ENCODE measurements around the gene SPINK8. TPM values are rescaled to one million over a fixed set of nuclear protein-coding genes. Genes with fewer than 3 reads are reported as not detected.
"Not testable (repeated sequence)": the region's sequence is repeated elsewhere in the genome, so short reads cannot be mapped to it uniquely, and the experiment has no call there.

The SPINK8 gene
- total RNA-seq (2014; rRNA removed; shearing (Covaris generic)), result not detected in 2 replicates

GRCh38 chr3:48333346-48334245 is at the start of gene SPINK8:
TSS of gene SPINK8 (minus strand) at chr3:48333661. CDS start at chr3:48328341, 5,320 bp downstream.
- DNase-seq (ENCODE audit: low spot score), result not testable (repeated sequence)

- no peak for DNase-seq (ENCODE audit: low spot score)
These were observed 39.5 kb upstream of the SPINK8 start for GRCh38 chr3:48372862-48373435.

- no peak for DNase-seq (ENCODE audit: low spot score)
These were observed 38.9 kb upstream of the SPINK8 start for GRCh38 chr3:48372377-48372770.

DNA sequence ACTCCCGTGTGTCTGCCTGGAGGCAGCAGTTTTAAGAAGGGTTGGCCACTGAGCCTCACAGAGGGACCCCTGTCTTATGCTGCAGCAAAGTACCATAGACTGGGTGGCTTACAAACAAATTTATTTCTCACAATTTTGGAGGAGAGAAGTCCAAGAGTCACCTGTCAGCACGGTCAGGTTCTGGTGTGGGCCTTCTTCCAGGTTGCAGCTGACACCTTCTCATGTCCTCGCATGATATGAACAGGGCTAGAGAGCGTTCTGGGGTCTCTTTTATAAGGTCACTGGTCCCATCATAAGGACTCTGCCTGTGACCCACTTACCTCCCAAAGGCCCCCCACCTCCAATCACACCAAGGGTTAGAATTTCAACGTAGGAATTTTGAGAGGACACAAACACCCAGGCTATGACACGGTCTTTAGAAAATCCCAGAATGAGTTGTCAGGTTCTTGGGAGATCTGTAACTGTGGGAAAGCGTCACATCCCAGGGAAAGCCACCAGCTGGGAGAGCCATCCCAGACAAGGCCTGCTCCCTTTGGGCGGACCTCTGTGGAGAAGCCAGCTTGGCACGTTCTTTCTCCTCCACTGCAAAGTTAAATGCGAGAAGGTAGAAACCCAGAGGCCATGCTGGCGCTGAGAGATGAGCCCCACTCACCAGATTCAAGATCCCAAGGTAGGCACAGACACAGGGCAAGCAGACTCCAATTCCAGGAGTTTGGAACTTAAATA is 38.4 kb upstream of the SPINK8 start, which contains the start of gene FBXW12:
Gene FBXW12 (plus strand): TSS at position 569 of the 726 bp plus-strand sequence. CDS start 549 bp downstream, outside the sequence.
- no peak for DNase-seq (ENCODE audit: low spot score)

- no peak for DNase-seq (ENCODE audit: low spot score)
These were observed 36.9 kb upstream of the SPINK8 start for GRCh38 chr3:48370333-48370713.

DNA sequence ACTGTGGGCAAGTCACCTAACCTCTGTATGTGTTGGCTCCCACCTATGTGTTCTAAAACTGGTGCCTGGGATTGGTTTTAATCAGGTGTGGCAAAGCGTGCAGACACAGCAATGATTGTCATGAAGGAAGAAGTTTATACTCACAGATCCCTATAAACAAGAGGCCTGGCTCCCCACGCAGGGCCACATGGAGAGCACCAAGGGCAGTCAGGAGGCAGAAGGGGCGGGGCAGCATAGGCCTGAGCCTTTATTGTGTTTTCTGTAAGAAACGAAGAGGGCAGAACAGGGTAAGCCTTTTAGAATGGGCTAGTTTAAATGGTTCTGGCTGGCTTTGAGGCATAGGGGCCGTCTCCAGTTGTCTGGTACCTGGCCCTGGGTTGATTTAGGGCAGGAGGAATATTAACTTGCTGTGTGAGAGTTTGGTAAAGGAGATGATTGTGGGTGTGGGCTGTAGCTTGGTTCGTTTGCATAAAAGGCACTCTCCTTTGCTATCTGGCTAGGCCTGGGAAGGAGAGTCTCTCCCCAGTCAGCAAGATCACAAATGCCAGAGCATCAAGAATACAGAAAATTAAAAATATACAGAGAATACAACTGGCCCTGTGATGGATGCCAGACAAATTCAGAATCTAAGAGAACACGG is 36.4 kb upstream of the SPINK8 start:
- DNase-seq (ENCODE audit: low spot score), result no peak

- peak; percentile 2 for DNase-seq (ENCODE audit: low spot score)
These were observed 33.7 kb upstream of the SPINK8 start for GRCh38 chr3:48367201-48367600.

DNA sequence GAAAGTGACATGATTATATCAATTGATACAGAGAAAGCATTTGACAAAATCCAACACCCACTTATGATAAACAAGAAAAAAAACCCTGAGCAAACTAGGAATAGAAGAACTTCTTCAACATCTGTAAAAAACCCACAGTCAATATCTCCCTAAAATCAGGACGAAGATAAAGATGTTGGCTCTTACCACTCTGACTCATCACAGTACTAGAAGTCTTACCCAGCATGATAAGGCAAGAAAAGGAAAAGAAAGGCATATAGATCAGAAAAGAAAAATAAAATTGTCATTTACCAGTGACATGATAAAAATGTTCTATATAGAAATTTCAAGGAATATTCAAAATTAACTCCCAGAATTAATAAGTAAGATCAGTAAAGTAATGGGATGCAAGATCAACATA is 31.4 kb upstream of the SPINK8 start:
- DNase-seq (ENCODE audit: low spot score), result no peak

GRCh38 chr3:48361928-48362327 is 28.5 kb upstream of the SPINK8 start:
- no peak for DNase-seq (ENCODE audit: low spot score)

GRCh38 chr3:48356419-48356818 is 23.0 kb upstream of the SPINK8 start:
- no peak for DNase-seq (ENCODE audit: low spot score)

- DNase-seq (ENCODE audit: low spot score), result no peak
These were observed 20.5 kb upstream of the SPINK8 start for GRCh38 chr3:48353987-48354386.

GRCh38 chr3:48352546-48352945 is 19.1 kb upstream of the SPINK8 start:
- DNase-seq (ENCODE audit: low spot score), result no peak

GRCh38 chr3:48347500-48347899 is 14.0 kb upstream of the SPINK8 start:
- no peak for DNase-seq (ENCODE audit: low spot score)

DNA sequence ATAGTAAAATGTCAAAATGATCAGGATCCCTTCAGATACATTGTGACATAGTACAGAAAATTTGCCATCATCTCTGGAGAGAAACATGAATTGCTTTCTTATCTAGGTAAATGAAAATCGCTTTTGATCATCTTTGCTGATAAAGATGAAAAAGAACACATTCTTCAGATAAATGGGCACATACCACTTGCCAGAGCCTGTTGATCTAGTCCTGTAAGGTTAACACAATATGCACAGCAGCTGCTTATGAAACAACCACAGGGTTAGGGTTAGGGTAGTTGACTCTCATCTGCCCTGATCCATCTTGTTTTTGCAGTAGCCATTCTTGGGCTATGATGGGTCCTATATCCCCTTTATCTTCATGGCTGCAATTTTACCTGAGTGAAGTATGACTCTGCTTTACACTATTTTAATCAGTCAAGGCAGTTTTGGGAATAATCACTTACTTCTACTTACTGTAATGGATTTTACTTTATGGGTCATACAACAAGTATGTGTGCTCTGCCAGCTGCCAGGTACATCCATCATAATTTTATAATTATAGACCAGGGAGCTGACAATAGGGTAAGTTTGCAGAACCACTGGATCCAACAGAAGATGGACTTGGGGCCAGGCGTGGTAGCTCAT is 12.6 kb upstream of the SPINK8 start:
- no peak for DNase-seq (ENCODE audit: low spot score)

DNA sequence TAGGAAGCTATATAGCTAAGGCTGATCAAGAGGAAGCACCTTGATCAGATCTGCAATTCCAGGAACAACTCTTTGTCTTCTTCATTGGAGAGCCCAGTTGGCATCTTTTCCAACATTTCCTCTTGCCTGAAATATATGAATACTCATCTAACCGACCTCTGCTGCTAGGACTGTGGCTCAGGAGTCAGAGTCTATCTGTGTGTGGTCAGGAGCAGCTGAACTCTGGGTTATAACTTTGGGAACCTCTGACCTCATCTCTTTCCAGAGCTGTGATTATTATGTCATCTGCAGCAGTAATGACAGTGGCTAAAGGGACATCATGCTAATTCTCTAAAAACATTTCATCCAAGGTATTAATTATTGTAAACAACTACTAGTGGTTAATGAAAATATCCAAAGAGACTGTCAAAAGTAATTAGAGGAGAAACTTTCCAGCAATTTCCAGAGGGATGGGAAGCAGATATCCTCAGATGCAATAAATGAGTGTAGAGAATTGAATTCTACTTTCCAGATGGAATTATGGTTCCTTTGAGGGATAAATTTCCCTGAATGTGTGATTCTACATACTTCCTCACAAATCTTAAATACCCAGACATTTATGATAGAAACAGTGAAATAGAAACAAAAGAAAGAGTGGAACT is 11.5 kb upstream of the SPINK8 start:
- no peak for DNase-seq (ENCODE audit: low spot score)

GRCh38 chr3:48343432-48343831 is 10.0 kb upstream of the SPINK8 start:
- DNase-seq (ENCODE audit: low spot score), result no peak

- no peak for DNase-seq (ENCODE audit: low spot score)
These were observed 5.2 kb upstream of the SPINK8 start for GRCh38 chr3:48338635-48339034.

- DNase-seq (ENCODE audit: low spot score), result not testable (repeated sequence)
These were observed 4.1 kb upstream of the SPINK8 start for GRCh38 chr3:48337536-48337935.

GRCh38 chr3:48335286-48335685 is 1.8 kb upstream of the SPINK8 start:
- not testable (repeated sequence) for DNase-seq (ENCODE audit: low spot score)

DNA sequence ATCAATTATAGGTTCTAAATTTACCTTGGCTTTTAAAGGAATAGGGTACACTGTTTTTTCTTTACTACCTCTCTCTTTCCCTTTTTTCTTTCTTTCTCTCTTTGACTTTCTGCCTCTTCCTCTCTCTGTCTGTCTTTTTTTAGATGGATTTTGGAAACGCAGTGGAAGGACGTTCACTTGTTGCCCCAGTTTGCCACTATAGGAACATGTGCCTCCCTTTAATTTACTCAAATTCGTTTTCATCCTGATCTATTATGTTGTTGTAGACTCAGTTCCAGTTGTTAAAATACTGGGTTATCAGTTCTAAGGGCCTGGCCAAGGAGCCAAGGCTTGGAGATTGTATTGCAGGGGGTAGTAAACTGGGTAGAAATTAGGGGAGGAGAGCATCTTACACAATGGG is 1.1 kb upstream of the SPINK8 start:
- no peak for DNase-seq (ENCODE audit: low spot score)

All from HT-29 (cell line).